Adrenal gland (tissue), 5 donors: ENCODE measurements around the gene SLC25A15.

Experiments
- POLR2A ChIP-seq, 2 donors: fragments of 450-650 bp; IDR thresholded peaks; one replicate each; pipeline ENCODE4 v1.6.1; 2017; ENCODE audit warnings: antibody characterized with exemption in 2 of 2, mild to moderate bottlenecking in 2 of 2, moderate library complexity in 1 of 2
- TF ChIP-seq, protein P1 (sequence below), 6 experiments: fragments of 450-650 bp in 4 of 6; fragments of 200-600 bp in 2 of 6; sonication (generic) in 1 of 6; IDR thresholded peaks; 1 replicate in 5 of 6; 2 replicates in 1 of 6; pipeline versions ENCODE4 v1.5.1 to v1.8.0; 2016 to 2021; ENCODE audit warnings: antibody characterized with exemption in 6 of 6, mild to moderate bottlenecking in 2 of 6, moderate library complexity in 1 of 6
- donor health status: DM: no; HTN: no; CAD: no.

DNA sequence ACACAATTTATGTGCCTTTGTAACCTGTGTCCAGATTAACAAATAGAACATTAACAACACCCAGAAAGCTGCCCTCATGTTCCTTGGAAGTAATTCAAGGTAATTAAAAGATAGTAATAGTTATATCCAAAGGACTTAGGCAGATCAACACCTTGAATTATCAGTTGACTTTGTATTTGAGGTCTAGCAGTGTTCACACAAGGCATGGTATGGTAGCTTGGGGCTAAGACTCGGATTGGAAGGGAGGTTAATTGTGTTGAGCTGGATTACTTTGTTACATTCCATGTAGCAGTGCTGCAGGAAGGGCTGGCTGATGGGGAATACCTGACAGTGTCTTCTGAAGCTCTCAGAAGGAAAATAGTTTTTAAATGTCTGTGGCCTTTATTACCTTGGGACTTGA, 16.8 kb downstream of the SLC25A15 start:
- TF ChIP-seq, protein P1, sequence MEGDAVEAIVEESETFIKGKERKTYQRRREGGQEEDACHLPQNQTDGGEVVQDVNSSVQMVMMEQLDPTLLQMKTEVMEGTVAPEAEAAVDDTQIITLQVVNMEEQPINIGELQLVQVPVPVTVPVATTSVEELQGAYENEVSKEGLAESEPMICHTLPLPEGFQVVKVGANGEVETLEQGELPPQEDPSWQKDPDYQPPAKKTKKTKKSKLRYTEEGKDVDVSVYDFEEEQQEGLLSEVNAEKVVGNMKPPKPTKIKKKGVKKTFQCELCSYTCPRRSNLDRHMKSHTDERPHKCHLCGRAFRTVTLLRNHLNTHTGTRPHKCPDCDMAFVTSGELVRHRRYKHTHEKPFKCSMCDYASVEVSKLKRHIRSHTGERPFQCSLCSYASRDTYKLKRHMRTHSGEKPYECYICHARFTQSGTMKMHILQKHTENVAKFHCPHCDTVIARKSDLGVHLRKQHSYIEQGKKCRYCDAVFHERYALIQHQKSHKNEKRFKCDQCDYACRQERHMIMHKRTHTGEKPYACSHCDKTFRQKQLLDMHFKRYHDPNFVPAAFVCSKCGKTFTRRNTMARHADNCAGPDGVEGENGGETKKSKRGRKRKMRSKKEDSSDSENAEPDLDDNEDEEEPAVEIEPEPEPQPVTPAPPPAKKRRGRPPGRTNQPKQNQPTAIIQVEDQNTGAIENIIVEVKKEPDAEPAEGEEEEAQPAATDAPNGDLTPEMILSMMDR (IDR thresholded peaks at IDR 0.05) = no peak
- no peak for TF ChIP-seq POLR2A (IDR thresholded peaks at IDR 0.05)
